ENCODE results near the gene SERPINA5.

- TF ChIP-seq CTCF (IDR thresholded peaks at IDR 0.05 in 8 of 11, conservative IDR thresholded peaks at IDR 0.05 in 3 of 11) (no peak), POLR2A (IDR thresholded peaks at IDR 0.05) (no peak), POLR2AphosphoS5 (IDR thresholded peaks at IDR 0.05) (no peak)
These were observed 37.0 kb downstream of the SERPINA5 start for GRCh38 chr14:94617988-94618822.
